Smooth muscle cell (in vitro differentiated cells): ENCODE results near the gene TAAR2. TPM values are rescaled to one million over a fixed set of nuclear protein-coding genes. Genes with fewer than 3 reads are reported as not detected.
"Not testable (repeated sequence)": the region's sequence is repeated elsewhere in the genome, so short reads cannot be mapped to it uniquely, and the experiment has no call there.

Experiments used
- DNase-seq: peaks from one replicate; lab custom pipeline; 2025; ENCODE audit not compliant: unreplicated experiment; lab: John Stamatoyannopoulos, UW
- H2AFZ ChIP-seq: fragments of 200-600 bp; sonication (generic); 2 replicates; pipeline ENCODE4 v1.6.0; 2016; ENCODE audit warnings: antibody characterized with exemption, low read depth, mild to moderate bottlenecking
- H3F3A ChIP-seq: fragments of 200-600 bp; sonication (generic); 2 replicates; pipeline ENCODE4 v1.6.0; 2017; ENCODE audit warnings: antibody characterized with exemption, low read depth
- H3K27ac ChIP-seq: fragments of 200-600 bp; sonication (generic); 2 replicates; pipeline ENCODE4 v1.5.1; 2016; ENCODE audit warnings: low read depth, mild to moderate bottlenecking
- H3K27me3 ChIP-seq: fragments of 200-600 bp; sonication (generic); 2 replicates; pipeline ENCODE4 v1.6.1; 2016; ENCODE audit warnings: low read depth, mild to moderate bottlenecking
- H3K36me3 ChIP-seq: fragments of 200-600 bp; sonication (generic); 2 replicates; pipeline ENCODE4 v1.5.1; 2016; ENCODE audit warnings: low read depth
- H3K4me1 ChIP-seq: fragments of 200-600 bp; sonication (generic); 2 replicates; pipeline ENCODE4 v1.5.1; 2016; ENCODE audit warnings: low read depth
- H3K4me2 ChIP-seq: fragments of 200-600 bp; sonication (generic); 2 replicates; pipeline ENCODE4 v1.6.0; 2016; ENCODE audit warnings: mild to moderate bottlenecking
- H3K4me3 ChIP-seq: fragments of 200-600 bp; sonication (generic); 2 replicates; pipeline ENCODE4 v1.5.1; 2016; ENCODE audit warnings: mild to moderate bottlenecking
- H3K79me2 ChIP-seq: fragments of 200-600 bp; sonication (generic); 2 replicates; pipeline ENCODE4 v1.6.0; 2016; ENCODE audit warnings: low read depth, mild to moderate bottlenecking
- H3K9ac ChIP-seq: fragments of 200-600 bp; sonication (generic); 2 replicates; pipeline ENCODE4 v1.6.0; 2016; ENCODE audit warnings: low read depth
- H3K9me3 ChIP-seq: fragments of 200-600 bp; sonication (generic); replicated peaks from 2 replicates; pipeline ENCODE4 v1.5.1; 2016; ENCODE audit warnings: low read depth
- H4K20me1 ChIP-seq: fragments of 200-600 bp; sonication (generic); 2 replicates; pipeline ENCODE4 v1.6.0; 2016; ENCODE audit warnings: low read depth
- CTCF ChIP-seq: fragments of 200-600 bp; sonication (generic); IDR thresholded peaks from 2 replicates; pipeline ENCODE4 v1.5.1; 2017; ENCODE audit warnings: borderline replicate concordance, mild to moderate bottlenecking, antibody characterized with exemption; ENCODE audit not compliant: insufficient read depth, poor library complexity, severe bottlenecking
- WGBS: methylation state at CpG from one replicate; pipeline ENCODE4 v1.1.7; 2016; ENCODE audit warnings: low lambda C conversion rate; 5-methylcytosine and 5-hydroxymethylcytosine counted together
- polyA plus RNA-seq: library from polyadenylated mRNA; unstranded; fragments of >200 nt; fragmentation: Nextera tagmentation; extraction: Ambion mirVana; gene quantifications from 2 replicates; pipeline ENCODE4 v1.2.1, GENCODE V29; 2016
- total RNA-seq: library from RNA; depleted of rRNA; stranded (reverse); fragments of >200 nt; gene quantifications from 2 replicates; pipeline ENCODE4 v1.2.3, GENCODE V29; 2014

The TAAR2 gene
- total and polyA plus RNA-seq, 2 experiments from 2014 or later = not detected

- WGBS = 74% methylated on average over 3 of the region's 3 CpGs
- not testable (repeated sequence) for H3K9me3 ChIP-seq, H3K4me3 ChIP-seq, H3K27ac ChIP-seq, H3K4me1 ChIP-seq, H2AFZ ChIP-seq, H3K36me3 ChIP-seq, H3K4me2 ChIP-seq, H3K79me2 ChIP-seq, DNase-seq, H3F3A ChIP-seq, H4K20me1 ChIP-seq, H3K9ac ChIP-seq
- peaks cover 27% of the 10 kb centered on the region for H3K27me3 ChIP-seq
These were observed 11.2 kb upstream of the TAAR2 start for GRCh38 chr6:132635288-132635687.

- TF ChIP-seq CTCF = no peak
- H3F3A ChIP-seq = no peaks in the 10 kb centered on the region
- H3K4me2 ChIP-seq = no peak overlapping the region
- 85% methylated on average over 4 of the region's 4 CpGs for WGBS
- no peaks in the 10 kb centered on the region for H3K79me2 ChIP-seq
- no peak overlapping the region for H3K9ac ChIP-seq
- H3K4me3 ChIP-seq = no peak overlapping the region
- H3K9me3 ChIP-seq = no peaks in the 10 kb centered on the region
- H3K27me3 ChIP-seq = peaks cover 25% of the 10 kb centered on the region
- H4K20me1 ChIP-seq = no peaks in the 10 kb centered on the region
- no peaks in the 10 kb centered on the region for H3K4me1 ChIP-seq
- no peak overlapping the region for H3K27ac ChIP-seq
- no peak overlapping the region for H2AFZ ChIP-seq
- H3K36me3 ChIP-seq = no peaks in the 10 kb centered on the region
- DNase-seq = no peak
These were observed 10.7 kb upstream of the TAAR2 start for GRCh38 chr6:132634796-132635195.

- Histone ChIP-seq H3K4me2 (no peak overlapping the region), H3K27ac (no peak overlapping the region), H3K4me1 (no peaks in the 10 kb centered on the region), H3K27me3 (peaks cover 24% of the 10 kb centered on the region), H2AFZ (no peak overlapping the region), H3K79me2 (no peaks in the 10 kb centered on the region), H3F3A (no peaks in the 10 kb centered on the region), H3K9ac (no peak overlapping the region), H3K4me3 (no peak overlapping the region), H3K36me3 (no peaks in the 10 kb centered on the region), H3K9me3 (no peaks in the 10 kb centered on the region), H4K20me1 (no peaks in the 10 kb centered on the region)
- WGBS = 86% methylated on average over 2 of the region's 2 CpGs
- DNase-seq = no peak
- TF ChIP-seq CTCF = no peak
These were observed 9.3 kb upstream of the TAAR2 start for GRCh38 chr6:132633362-132633761.

GRCh38 chr6:132623106-132623845, 799 bp downstream of the TAAR2 start:
- WGBS = 73% methylated on average over 6 of the region's 6 CpGs

More at GRCh38 chr6:132623106-132623845, 799 bp downstream of the TAAR2 start:
- H3K4me2 ChIP-seq = no peak overlapping the region
- no peak overlapping the region for H2AFZ ChIP-seq
- H4K20me1 ChIP-seq = no peaks in the 10 kb centered on the region
- no peak overlapping the region for H3K9ac ChIP-seq
- H3K4me1 ChIP-seq = no peaks in the 10 kb centered on the region
- H3K27me3 ChIP-seq = no peaks in the 10 kb centered on the region
- H3K27ac ChIP-seq = no peak overlapping the region
- no peaks in the 10 kb centered on the region for H3K79me2 ChIP-seq
- H3K36me3 ChIP-seq = no peaks in the 10 kb centered on the region
- TF ChIP-seq CTCF = no peak
- no peak overlapping the region for H3K4me3 ChIP-seq
- H3F3A ChIP-seq = no peaks in the 10 kb centered on the region
- no peaks in the 10 kb centered on the region for H3K9me3 ChIP-seq
- DNase-seq = no peak
